ENCODE data around the gene NFS1.

GRCh38 chr20:35662551-35662950 is 36.6 kb downstream of the NFS1 start:
- no peak for TF ChIP-seq CTCF (IDR thresholded peaks at IDR 0.05; ENCODE audit: low read depth, low read length, poor library complexity, severe bottlenecking)
- no peak for TF ChIP-seq EZH2phosphoT487 (IDR thresholded peaks at IDR 0.05; ENCODE audit: borderline replicate concordance, low read length)

Data from DOHH2 (cell line).